ENCODE results near the gene TRMT61A. TPM values are rescaled to one million over a fixed set of nuclear protein-coding genes. Genes with fewer than 3 reads are reported as not detected.

TRMT61A gene
- total and polyA plus RNA-seq, 9 of the 15 experiments (the other 6 are each of a cell fraction or from before 2014, with no cell fraction given): 0.10 to 24.8 (median 5.1) TPM

- H3K4me1 ChIP-seq (replicated peaks in 1 of 2; ENCODE audit: control insufficient read depth in 2 of 2, insufficient read depth in 2 of 2, low read length in 2 of 2): peaks cover 20 to 45% of the 10 kb centered on the region in 2 experiments
- intact Hi-C loops (cut with micrococcal nuclease): loop anchor here (5.0 kb wide), 1 partner anchor 47 kb away; the partner anchor contains the start of genes BAG5 and COA8
- no peaks in the 10 kb centered on the region for H3K9me1 ChIP-seq (ENCODE audit: control insufficient read depth, insufficient read depth, low read length)
- in situ Hi-C loops (cut with MboI): no loop called here
- no peak overlapping the region for H3K27ac ChIP-seq (ENCODE audit: extremely low read depth, low read depth, low read length)
- H2AFZ ChIP-seq (ENCODE audit: low read depth, low read length): no peak overlapping the region
- FAIRE-seq: no peak
- peaks cover 22% of the 10 kb centered on the region; the same call in 1 of the 3 replicates for H3K36me3 ChIP-seq (ENCODE audit: control insufficient read depth, insufficient read depth, low read length)
- BruUV-seq (replicated peaks): no TSS peak
- H3K9ac ChIP-seq (ENCODE audit: insufficient read depth in 1 of 2, low read depth in 2 of 2, low read length in 2 of 2): peak overlapping the region in 1 of 2 experiments; percentile 58; a peak in 1 of 4 replicates
- no peaks in the 10 kb centered on the region for H3K27me3 ChIP-seq (ENCODE audit: control insufficient read depth in 2 of 2, insufficient read depth in 2 of 2, low read length in 2 of 2)
- H3K79me2 ChIP-seq (ENCODE audit: control insufficient read depth, insufficient read depth, low read length): no peaks in the 10 kb centered on the region
- no peak for DNase-seq (ENCODE audit: extremely low read depth in 1 of 4, low spot score in 3 of 4)
- no peak overlapping the region for H3K4me2 ChIP-seq (ENCODE audit: insufficient read depth, low read length)
- TF ChIP-seq TCFL5 (CRISPR knock-in tag; conservative IDR thresholded peaks at IDR 0.05) (no peak), POLR2G (IDR thresholded peaks at IDR 0.05; ENCODE audit: low read depth, low read length) (peak; percentile 55; the same call in 1 of the 2 replicates)
- CTCF ChIA-PET (ENCODE audit: low intra/inter-chr PET ratio): no interaction called here
- no peak overlapping the region for H3K4me3 ChIP-seq
- WGBS (ENCODE audit: insufficient coverage, low coverage, missing lambda C conversion rate): 80% methylated on average over 7 of the region's 18 CpGs
- ATAC-seq: no peak
- H4K20me1 ChIP-seq (replicated peaks; ENCODE audit: control insufficient read depth, insufficient read depth, low read length): peaks cover 6% of the 10 kb centered on the region; the same call in 1 of the 2 replicates
- POLR2A ChIA-PET: interaction anchor here (0.7 kb wide), 1 partner anchor 17 kb away, joined by 3 read pairs; no protein-coding TSS in a partner anchor
- no peaks in the 10 kb centered on the region for H3K9me3 ChIP-seq (replicated peaks; ENCODE audit: control insufficient read depth, insufficient read depth, low read depth, low read length)
These were observed 14.2 kb upstream of the TRMT61A start for GRCh38 chr14:103514596-103515421.

Data from K562 (cell line).